ENCODE data around the gene LRCH3.
A peak's percentile ranks its signal among the peaks of the same experiment; 100 is the strongest.

LRCH3 gene

GRCh38 chr3:197791113-197791891, at the start of gene LRCH3:
TSS of gene LRCH3 (plus strand) at chr3:197791254. CDS start at chr3:197791279, 25 bp downstream.
- H3K4me3 ChIP-seq (replicated peaks; ENCODE audit: low read depth, low read length): peak within 1 kb of the TSS; percentile 91
- no peak for TF ChIP-seq CTCF (IDR thresholded peaks at IDR 0.05; ENCODE audit: low read depth, low read length, missing control alignments)
- DNase-seq (ENCODE audit: extremely low read depth, low read depth): no peak

- no peak for DNase-seq (ENCODE audit: extremely low read depth, low read depth)
- no peak for TF ChIP-seq CTCF (IDR thresholded peaks at IDR 0.05; ENCODE audit: low read depth, low read length, missing control alignments)
- H3K4me3 ChIP-seq (replicated peaks; ENCODE audit: low read depth, low read length): no peak overlapping the region
Observed at GRCh38 chr3:197742787-197743186, 48.3 kb upstream of the LRCH3 start.

GRCh38 chr3:197746209-197746608, 44.8 kb upstream of the LRCH3 start:
- no peak for TF ChIP-seq CTCF (IDR thresholded peaks at IDR 0.05; ENCODE audit: low read depth, low read length, missing control alignments)
- no peak overlapping the region for H3K4me3 ChIP-seq (replicated peaks; ENCODE audit: low read depth, low read length)
- no peak for DNase-seq (ENCODE audit: extremely low read depth, low read depth)

- no peak for TF ChIP-seq CTCF (IDR thresholded peaks at IDR 0.05; ENCODE audit: low read depth, low read length, missing control alignments)
- H3K4me3 ChIP-seq (replicated peaks; ENCODE audit: low read depth, low read length): no peak overlapping the region
- DNase-seq (ENCODE audit: extremely low read depth, low read depth): no peak
Observed at GRCh38 chr3:197746801-197747237, 44.2 kb upstream of the LRCH3 start.

- no peak for TF ChIP-seq CTCF (IDR thresholded peaks at IDR 0.05; ENCODE audit: low read depth, low read length, missing control alignments)
- peak; percentile 40 for DNase-seq (ENCODE audit: extremely low read depth, low read depth)
- peak overlapping the region; percentile 74 for H3K4me3 ChIP-seq (replicated peaks; ENCODE audit: low read depth, low read length)
Observed at GRCh38 chr3:197748597-197749314, 42.3 kb upstream of the LRCH3 start.

GRCh38 chr3:197749315-197749600, 41.8 kb upstream of the LRCH3 start:
- no peak for DNase-seq (ENCODE audit: extremely low read depth, low read depth)
- H3K4me3 ChIP-seq (replicated peaks; ENCODE audit: low read depth, low read length): peak overlapping the region; percentile 74
- no peak for TF ChIP-seq CTCF (IDR thresholded peaks at IDR 0.05; ENCODE audit: low read depth, low read length, missing control alignments)

Measured in HFF-Myc (cell line).